ENCODE results near the gene FKBP15. TPM values are rescaled to one million over a fixed set of nuclear protein-coding genes. Genes with fewer than 3 reads are reported as not detected.
"Not testable (repeated sequence)": the region's sequence is repeated elsewhere in the genome, so short reads cannot be mapped to it uniquely, and the experiment has no call there.

Gene FKBP15
- total RNA-seq, 2 experiments from 2014 or later, result 34.0 to 44.2 TPM

GRCh38 chr9:113155911-113156588, 65.0 kb downstream of the FKBP15 start:
- H3K27me3 Mint-ChIP-seq, result no peaks in the 10 kb centered on the region
- intact Hi-C loops (cut with DNase I, micrococcal nuclease), result no loop called here
- ATAC-seq (peak; percentile 68), DNase-seq (peak; percentile 72)
- no peak overlapping the region for H3K4me3 Mint-ChIP-seq
- peak overlapping the region; percentile 61 for H3K27ac Mint-ChIP-seq
- ChIA-PET POLR2A (interaction anchor here (0.8 kb wide), 1 partner anchor 65 kb away, joined by 3 read pairs; the partner anchor contains the start of genes FKBP15 and SLC31A1), CTCF (interaction anchor here (0.9 to 1.2 kb wide), 3 partner anchors 21 to 119 kb away, joined by 3 to 4 read pairs (median 4); partner anchors contain the start of gene CDC26)
- H3K36me3 Mint-ChIP-seq (ENCODE audit: low read depth), result peaks cover 12% of the 10 kb centered on the region
- H3K4me1 Mint-ChIP-seq, result peaks cover 33% of the 10 kb centered on the region
- no peaks in the 10 kb centered on the region for H3K9me3 Mint-ChIP-seq (ENCODE audit: low read depth)

- Mint-ChIP-seq H3K4me1 (peaks cover 38% of the 10 kb centered on the region), H3K27me3 (no peaks in the 10 kb centered on the region), H3K36me3 (ENCODE audit: low read depth) (peaks cover 8% of the 10 kb centered on the region), H3K9me3 (ENCODE audit: low read depth) (no peaks in the 10 kb centered on the region), H3K27ac (peak overlapping the region; percentile 22), H3K4me3 (no peak overlapping the region)
- ChIA-PET CTCF (interaction anchor here (0.5 to 1.5 kb wide), 6 partner anchors 11 to 404 kb away, joined by 3 to 5 read pairs (median 3); partner anchors contain the start of genes CDC26 and PRPF4), POLR2A (no interaction called here)
- intact Hi-C loops (cut with DNase I, micrococcal nuclease), result loop anchor here in 1 of 2 experiments (5.0 kb wide), 1 partner anchor 192 kb away; the partner anchor contains the start of gene BSPRY
- ATAC-seq (no peak), DNase-seq (no peak)
Measured at GRCh38 chr9:113154946-113155345, 66.1 kb downstream of the FKBP15 start.

GRCh38 chr9:113154471-113154870, 66.6 kb downstream of the FKBP15 start:
- CTCF ChIA-PET, result interaction anchor here (0.5 to 1.5 kb wide), 6 partner anchors 11 to 121 kb away, joined by 3 to 5 read pairs (median 4); partner anchors contain the start of genes CDC26 and PRPF4
- intact Hi-C loops (cut with DNase I, micrococcal nuclease), result loop anchor here in 1 of 2 experiments (5.0 kb wide), 1 partner anchor 193 kb away; the partner anchor contains the start of gene BSPRY
- H3K27ac Mint-ChIP-seq, result no peak overlapping the region
- no peak for ATAC-seq
- no peaks in the 10 kb centered on the region for H3K27me3 Mint-ChIP-seq
- no peaks in the 10 kb centered on the region for H3K9me3 Mint-ChIP-seq (ENCODE audit: low read depth)
- H3K36me3 Mint-ChIP-seq (ENCODE audit: low read depth), result peaks cover 8% of the 10 kb centered on the region
- no peak for DNase-seq
- H3K4me1 Mint-ChIP-seq, result peaks cover 38% of the 10 kb centered on the region
- H3K4me3 Mint-ChIP-seq, result no peak overlapping the region
- POLR2A ChIA-PET, result no interaction called here

GRCh38 chr9:113153599-113153998, 67.5 kb downstream of the FKBP15 start:
- POLR2A ChIA-PET, result no interaction called here
- H3K27ac Mint-ChIP-seq, result no peak overlapping the region
- peaks cover 38% of the 10 kb centered on the region for H3K4me1 Mint-ChIP-seq
- intact Hi-C loops (cut with DNase I, micrococcal nuclease), result loop anchor here in 1 of 2 experiments (5.0 kb wide), 1 partner anchor 194 kb away; the partner anchor contains the start of gene BSPRY
- peaks cover 3% of the 10 kb centered on the region for H3K36me3 Mint-ChIP-seq (ENCODE audit: low read depth)
- H3K9me3 Mint-ChIP-seq (ENCODE audit: low read depth), result no peaks in the 10 kb centered on the region
- no peaks in the 10 kb centered on the region for H3K27me3 Mint-ChIP-seq
- CTCF ChIA-PET, result interaction anchor here (0.8 to 1.3 kb wide), 2 partner anchors 10 to 37 kb away, joined by 4 to 5 read pairs; no protein-coding TSS in a partner anchor
- DNase-seq (no peak), ATAC-seq (no peak)
- no peak overlapping the region for H3K4me3 Mint-ChIP-seq

- H3K9me3 Mint-ChIP-seq (ENCODE audit: low read depth), result no peaks in the 10 kb centered on the region
- H3K36me3 Mint-ChIP-seq (ENCODE audit: low read depth), result no peaks in the 10 kb centered on the region
- intact Hi-C loops (cut with DNase I, micrococcal nuclease), result loop anchor here in 1 of 2 experiments (5.0 kb wide), 1 partner anchor 195 kb away; the partner anchor contains the start of gene BSPRY
- H3K27ac Mint-ChIP-seq, result no peak overlapping the region
- ChIA-PET CTCF (no interaction called here), POLR2A (no interaction called here)
- H3K27me3 Mint-ChIP-seq, result no peaks in the 10 kb centered on the region
- H3K4me3 Mint-ChIP-seq, result peak overlapping the region; percentile 73
- no peak for ATAC-seq
- no peak for DNase-seq
- peaks cover 38% of the 10 kb centered on the region for H3K4me1 Mint-ChIP-seq
Measured at GRCh38 chr9:113152699-113153098, 68.4 kb downstream of the FKBP15 start.

GRCh38 chr9:113151696-113152630, 69.1 kb downstream of the FKBP15 start:
- peaks cover 38% of the 10 kb centered on the region for H3K4me1 Mint-ChIP-seq
- H3K27ac Mint-ChIP-seq, result peak overlapping the region; percentile 33
- intact Hi-C loops (cut with DNase I, micrococcal nuclease), result loop anchor here (1.0 to 5.0 kb wide), 5 partner anchors 69 to 249 kb away; partner anchors contain the start of genes CDC26 (in 2 of the 2), PRPF4 (in 2 of the 2), ALAD (in 1 of the 2) and BSPRY (in 1 of the 2)
- ATAC-seq, result no peak
- no peaks in the 10 kb centered on the region for H3K36me3 Mint-ChIP-seq (ENCODE audit: low read depth)
- ChIA-PET CTCF (interaction anchor here (0.6 to 3.0 kb wide), 7 partner anchors 22 to 507 kb away, joined by 3 to 20 read pairs (median 3); partner anchors contain the start of genes CDC26 and INIP), POLR2A (interaction anchor here (0.6 to 0.7 kb wide), 2 partner anchors 126 to 221 kb away, joined by 3 read pairs; no protein-coding TSS in a partner anchor)
- DNase-seq, result no peak
- no peaks in the 10 kb centered on the region for H3K27me3 Mint-ChIP-seq
- no peaks in the 10 kb centered on the region for H3K9me3 Mint-ChIP-seq (ENCODE audit: low read depth)
- peak overlapping the region; percentile 73 for H3K4me3 Mint-ChIP-seq

- H3K27ac Mint-ChIP-seq, result peak within 1 kb of the TSS; percentile 51
- POLR2A ChIA-PET, result interaction anchor here (0.7 to 1.0 kb wide), 2 partner anchors 70 to 222 kb away, joined by 3 to 4 read pairs; partner anchors contain the start of genes FKBP15 and SLC31A1
- no peaks in the 10 kb centered on the region for H3K36me3 Mint-ChIP-seq (ENCODE audit: low read depth)
- peaks cover 29% of the 10 kb centered on the region for H3K4me1 Mint-ChIP-seq
- ATAC-seq (peak; percentile 97), DNase-seq (peak; percentile 95)
- H3K4me3 Mint-ChIP-seq, result peak within 1 kb of the TSS; percentile 73
- intact Hi-C loops (cut with DNase I, micrococcal nuclease), result loop anchor here (1.0 to 5.0 kb wide), 8 partner anchors 70 to 665 kb away; partner anchors contain the start of genes CDC26 (in 2 of the 2), FKBP15 (in 2 of the 2), PRPF4 (in 2 of the 2) and SLC31A1 (in 2 of the 2)
- no peaks in the 10 kb centered on the region for H3K9me3 Mint-ChIP-seq (ENCODE audit: low read depth)
- peaks cover 2% of the 10 kb centered on the region for H3K27me3 Mint-ChIP-seq
- CTCF ChIA-PET, result interaction anchor here (0.7 to 3.0 kb wide), 7 partner anchors 8 to 433 kb away, joined by 3 to 20 read pairs (median 5); partner anchors contain the start of genes CDC26, FKBP15, INIP and SLC31A1
Measured at GRCh38 chr9:113150670-113151611, 70.1 kb downstream of the FKBP15 start, which contains the start of gene SLC31A2. TSS of gene SLC31A2 (plus strand) at chr9:113151007. CDS start at chr9:113151075, 68 bp downstream.

GRCh38 chr9:113149561-113149960, 71.5 kb downstream of the FKBP15 start:
- H3K9me3 Mint-ChIP-seq (ENCODE audit: low read depth); ATAC-seq; intact Hi-C loops (cut with DNase I, micrococcal nuclease); H3K36me3 Mint-ChIP-seq (ENCODE audit: low read depth); H3K27ac Mint-ChIP-seq; POLR2A ChIA-PET; DNase-seq; H3K27me3 Mint-ChIP-seq; H3K4me3 Mint-ChIP-seq: not testable (repeated sequence)
- CTCF ChIA-PET, result interaction anchor here (0.5 to 3.0 kb wide), 7 partner anchors 37 to 457 kb away, joined by 3 to 20 read pairs (median 3); partner anchors contain the start of gene CDC26
- peaks cover 18% of the 10 kb centered on the region for H3K4me1 Mint-ChIP-seq

- no peak overlapping the region for H3K4me3 Mint-ChIP-seq
- no peaks in the 10 kb centered on the region for H3K36me3 Mint-ChIP-seq (ENCODE audit: low read depth)
- ChIA-PET CTCF (interaction anchor here (0.5 to 3.0 kb wide), 5 partner anchors 37 to 458 kb away, joined by 3 to 20 read pairs (median 3); no protein-coding TSS in a partner anchor), POLR2A (no interaction called here)
- peaks cover 18% of the 10 kb centered on the region for H3K4me1 Mint-ChIP-seq
- intact Hi-C loops (cut with DNase I, micrococcal nuclease), result no loop called here
- DNase-seq (no peak), ATAC-seq (no peak)
- no peaks in the 10 kb centered on the region for H3K9me3 Mint-ChIP-seq (ENCODE audit: low read depth)
- no peak overlapping the region for H3K27ac Mint-ChIP-seq
- peaks cover 7% of the 10 kb centered on the region for H3K27me3 Mint-ChIP-seq
Measured at GRCh38 chr9:113148781-113149510, 72.1 kb downstream of the FKBP15 start.

Data from activated CD4-positive, alpha-beta T cell treated with anti-CD3 and anti-CD28 coated beads for 36 hours (primary cell).